CD4-positive, alpha-beta T cell (primary cell): Measurements from ENCODE around the gene SLC7A6. TPM values are rescaled to one million over a fixed set of nuclear protein-coding genes. Genes with fewer than 3 reads are reported as not detected.

Source experiments
- ATAC-seq: fragments of 200-7000 bp; cut with Tn5 transposase; one replicate; pipeline ENCODE4 v1.10.0; 2022; ENCODE audit warnings: mild to moderate bottlenecking; ENCODE audit not compliant: poor library complexity
- CTCF ChIA-PET: fragments of 350-600 bp; sonication (Branson Sonifier 250); formaldehyde crosslinking; loops from one replicate; lab custom pipeline; 2021; ENCODE audit warnings: antibody characterized with exemption, inconsistent platforms; lab: Charles Lee
- POLR2A ChIA-PET: fragments of 350-600 bp; sonication (Branson Sonifier 250); formaldehyde crosslinking; loops from one replicate; lab custom pipeline; 2021; ENCODE audit warnings: antibody characterized with exemption, inconsistent platforms; lab: Charles Lee
- DNase-seq, 14 experiments: peaks; one replicate each; pipeline ENCODE4 v3.0.0-alpha.2; 2013 to 2020; ENCODE audit warnings: mixed read lengths in 2 of 14
- H3K27ac ChIP-seq, 2 donors: one replicate each; pipeline versions ENCODE4 v1.5.1 to v1.7.0; 2013; ENCODE audit warnings: low read length in 2 of 2, low read depth in 1 of 2, mild to moderate bottlenecking in 1 of 2
- H3K27me3 ChIP-seq, 2 experiments: 1 replicate in 1 of 2; 2 replicates in 1 of 2; pipeline versions ENCODE4 v1.6.1 to v1.7.0; 2013; ENCODE audit warnings: low read length in 2 of 2, control low read depth in 1 of 2, mild to moderate bottlenecking in 1 of 2, moderate library complexity in 1 of 2; ENCODE audit not compliant: insufficient read depth in 2 of 2, control insufficient read depth in 1 of 2
- H3K36me3 ChIP-seq: one replicate; pipeline ENCODE4 v1.6.1; 2013; ENCODE audit warnings: low read length, control low read depth; ENCODE audit not compliant: insufficient read depth
- H3K4me1 ChIP-seq: one replicate; pipeline ENCODE4 v1.6.1; 2013; ENCODE audit warnings: low read length, control low read depth; ENCODE audit not compliant: insufficient read depth
- H3K4me3 ChIP-seq: one replicate; pipeline ENCODE4 v1.5.1; 2013; ENCODE audit warnings: mild to moderate bottlenecking, low read length, moderate library complexity
- H3K9me3 ChIP-seq, 2 experiments: 1 replicate in 1 of 2; 2 replicates in 1 of 2; pipeline versions ENCODE4 v1.6.1 to v1.7.0; 2013; ENCODE audit warnings: low read length in 2 of 2, mild to moderate bottlenecking in 2 of 2, control low read depth in 1 of 2, moderate library complexity in 1 of 2; ENCODE audit not compliant: control insufficient read depth in 1 of 2, insufficient read depth in 1 of 2
- H3K27ac Mint-ChIP-seq: one replicate; pipeline ENCODE4 v1.8.0; 2020; ENCODE audit warnings: mixed read lengths
- H3K27me3 Mint-ChIP-seq: one replicate; pipeline ENCODE4 v1.8.0; 2021; ENCODE audit warnings: mixed read lengths
- H3K36me3 Mint-ChIP-seq: one replicate; pipeline ENCODE4 v1.8.0; 2021; ENCODE audit warnings: low read depth, mixed read lengths
- H3K4me1 Mint-ChIP-seq: one replicate; pipeline ENCODE4 v1.8.0; 2021; ENCODE audit warnings: low read depth, mixed read lengths
- H3K4me3 Mint-ChIP-seq: one replicate; pipeline ENCODE4 v1.8.0; 2020; ENCODE audit warnings: mild to moderate bottlenecking, mixed read lengths
- H3K9me3 Mint-ChIP-seq: one replicate; pipeline ENCODE4 v1.8.0; 2020; ENCODE audit warnings: mixed read lengths
- CTCF ChIP-seq: fragments of 200-600 bp; IDR thresholded peaks from one replicate; pipeline ENCODE4 v1.8.0; 2022; ENCODE audit warnings: antibody characterized with exemption, mild to moderate bottlenecking
- intact Hi-C, 2 experiments: fragments of 100-400 bp; cut with DNase I in 1 of 2; cut with micrococcal nuclease in 1 of 2; formaldehyde crosslinking; loops; one replicate each; pipeline versions ENCODE4 v1.15.1 to v1.9.0; 2023 to 2025; cut with DNase I, micrococcal nuclease
- total RNA-seq, 174 experiments: library from RNA in 2 of 174; stranded (reverse) in 2 of 174; gene quantifications; one replicate each; pipeline ENCODE4 v1.2.3 and lab custom pipeline; 2021 to 2026

The SLC7A6 gene
- total RNA-seq, 2 experiments from 2014 or later, result 187 to 197 TPM

DNA sequence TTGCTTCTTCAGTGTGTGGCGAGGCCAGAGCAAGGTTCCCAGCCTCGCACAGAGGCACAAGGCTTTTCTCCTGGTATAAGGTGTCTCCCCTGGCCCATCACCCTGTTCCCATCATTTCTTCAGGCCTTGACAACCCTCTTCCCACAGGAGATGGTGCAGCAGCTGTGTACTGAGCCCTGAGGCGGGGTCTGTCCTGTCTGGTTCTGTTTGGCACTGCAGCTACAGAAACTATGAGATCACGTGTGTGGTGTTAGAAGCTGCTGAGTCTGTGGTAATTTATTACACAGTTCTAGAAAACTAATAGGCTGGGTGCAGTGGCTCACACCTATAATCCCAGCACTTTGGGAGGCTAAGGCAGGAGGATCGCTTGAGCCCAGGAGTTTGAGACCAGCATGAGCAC, 11.9 kb upstream of the SLC7A6 start:
- Mint-ChIP-seq H3K27ac (no peak overlapping the region), H3K9me3 (no peaks in the 10 kb centered on the region), H3K36me3 (peaks cover 27% of the 10 kb centered on the region), H3K27me3 (no peaks in the 10 kb centered on the region), H3K4me3 (no peak overlapping the region), H3K4me1 (peaks cover 3% of the 10 kb centered on the region)
- TF ChIP-seq CTCF, result no peak
- Histone ChIP-seq H3K27me3 (no peaks in the 10 kb centered on the region), H3K4me3 (no peak overlapping the region), H3K9me3 (no peaks in the 10 kb centered on the region), H3K4me1 (peaks cover 3% of the 10 kb centered on the region), H3K27ac (no peak overlapping the region), H3K36me3 (peaks cover 33% of the 10 kb centered on the region)
- DNase-seq, result no peak
- POLR2A ChIA-PET, result interaction anchor here (1.4 kb wide), 1 partner anchor 9 kb away, joined by 4 read pairs; no protein-coding TSS in a partner anchor
- ATAC-seq, result no peak
- CTCF ChIA-PET, result interaction anchor here (0.6 kb wide), 1 partner anchor 681 kb away, joined by 3 read pairs; no protein-coding TSS in a partner anchor
- intact Hi-C loops, result no loop called here

GRCh38 chr16:68253721-68254120, 10.6 kb upstream of the SLC7A6 start:
- Mint-ChIP-seq H3K9me3 (no peaks in the 10 kb centered on the region), H3K27ac (no peak overlapping the region), H3K36me3 (peaks cover 36% of the 10 kb centered on the region), H3K4me3 (no peak overlapping the region), H3K27me3 (no peaks in the 10 kb centered on the region), H3K4me1 (peaks cover 6% of the 10 kb centered on the region)
- DNase-seq (no peak), ATAC-seq (no peak)
- intact Hi-C loops, result no loop called here
- ChIA-PET POLR2A (interaction anchor here (1.4 kb wide), 1 partner anchor 8 kb away, joined by 4 read pairs; no protein-coding TSS in a partner anchor), CTCF (interaction anchor here (1.0 kb wide), 1 partner anchor 75 kb away, joined by 3 read pairs; no protein-coding TSS in a partner anchor)
- Histone ChIP-seq H3K4me1 (peaks cover 7% of the 10 kb centered on the region), H3K4me3 (no peak overlapping the region), H3K9me3 (no peaks in the 10 kb centered on the region), H3K27me3 (no peaks in the 10 kb centered on the region), H3K27ac (no peak overlapping the region), H3K36me3 (peaks cover 33% of the 10 kb centered on the region)
- TF ChIP-seq CTCF, result no peak

GRCh38 chr16:68255712-68256111, 8.6 kb upstream of the SLC7A6 start:
- no peaks in the 10 kb centered on the region for H3K9me3 Mint-ChIP-seq
- H3K27me3 ChIP-seq, result no peaks in the 10 kb centered on the region
- no peak overlapping the region for H3K4me3 Mint-ChIP-seq
- H3K36me3 Mint-ChIP-seq, result peaks cover 30% of the 10 kb centered on the region
- DNase-seq, result no peak
- peaks cover 46% of the 10 kb centered on the region for H3K36me3 ChIP-seq
- ChIA-PET CTCF (no interaction called here), POLR2A (interaction anchor here (0.6 kb wide), 1 partner anchor 31 kb away, joined by 3 read pairs; no protein-coding TSS in a partner anchor)
- H3K27me3 Mint-ChIP-seq, result no peaks in the 10 kb centered on the region
- ATAC-seq, result no peak
- H3K9me3 ChIP-seq, result no peaks in the 10 kb centered on the region
- H3K27ac ChIP-seq, result no peak overlapping the region
- TF ChIP-seq CTCF, result no peak
- peaks cover 7% of the 10 kb centered on the region for H3K4me1 ChIP-seq
- peaks cover 6% of the 10 kb centered on the region for H3K4me1 Mint-ChIP-seq
- H3K27ac Mint-ChIP-seq, result no peak overlapping the region
- H3K4me3 ChIP-seq, result no peak overlapping the region
- intact Hi-C loops, result no loop called here
